K562 (cell line): ENCODE data around the gene FEM1B. TPM values are rescaled to one million over a fixed set of nuclear protein-coding genes. Genes with fewer than 3 reads are reported as not detected.
A peak's percentile ranks its signal among the peaks of the same experiment; 100 is the strongest.

ENCODE experiments used
- ATAC-seq: fragments of 200-7000 bp; cut with Tn5 transposase; 3 replicates; pipeline ENCODE4 v1.9.1; 2020; ENCODE audit warnings: moderate library complexity
- BruUV-seq: library from RNA; stranded (reverse); fragments of 400-500 nt; replicated peaks from 2 replicates; lab custom pipeline; 2021; lab: Mats Ljungman, UMichigan
- CTCF ChIA-PET: fragments of 300-600 bp; formaldehyde crosslinking; extraction: SDS; loops from one replicate; lab custom pipeline; 2021; ENCODE audit warnings: low intra/inter-chr PET ratio; lab: Yijun Ruan, JAX
- POLR2A ChIA-PET: fragments of 300-600, 350-650 bp; sonication (Branson Sonifier 250); formaldehyde crosslinking; extraction: SDS; loops from one replicate; lab custom pipeline; 2021; ENCODE audit warnings: antibody characterized with exemption, inconsistent platforms; lab: Yijun Ruan, JAX
- DNase-seq, 4 experiments: peaks; one replicate each; pipeline versions ENCODE4 v3.0.0 to v3.0.0-alpha.2; 2011 to 2018; ENCODE audit warnings: low spot score in 3 of 4, mixed read lengths in 3 of 4; ENCODE audit errors: extremely low read depth in 1 of 4
- FAIRE-seq: peaks from 2 replicates; lab custom pipeline; 2011; peaks lifted over from hg19 to GRCh38; lab: Jason Lieb, UNC
- H2AFZ ChIP-seq: 2 replicates; pipeline ENCODE4 v1.6.0; 2011; ENCODE audit warnings: low read depth, low read length, control low read depth, inconsistent platforms
- H3K27ac ChIP-seq: fragments of 200-600 bp; 3 replicates; pipeline ENCODE4 v1.8.0; 2011; ENCODE audit warnings: low read depth, mild to moderate bottlenecking, control low read depth, inconsistent platforms, low read length, moderate library complexity, mixed read lengths; ENCODE audit errors: extremely low read depth
- H3K27me3 ChIP-seq, 2 experiments: fragments of 300-600 bp in 1 of 2; 2 replicates in 1 of 2; 3 replicates in 1 of 2; pipeline versions ENCODE4 v1.6.0 to v1.8.0; 2011; ENCODE audit warnings: inconsistent platforms in 2 of 2, low read length in 2 of 2, mild to moderate bottlenecking in 1 of 2, mixed read lengths in 1 of 2, moderate library complexity in 1 of 2; ENCODE audit not compliant: control insufficient read depth in 2 of 2, insufficient read depth in 2 of 2
- H3K36me3 ChIP-seq: fragments of 300-600 bp; 3 replicates; pipeline ENCODE4 v1.8.0; 2011; ENCODE audit warnings: mild to moderate bottlenecking, low read length, inconsistent platforms; ENCODE audit not compliant: control insufficient read depth, insufficient read depth
- H3K4me1 ChIP-seq, 2 experiments: fragments of 200-600 bp in 1 of 2; replicated peaks in 1 of 2; 2 replicates in 1 of 2; 3 replicates in 1 of 2; pipeline versions ENCODE4 v1.5.1 to v1.8.0; 2011; ENCODE audit warnings: inconsistent platforms in 2 of 2, low read length in 2 of 2, mild to moderate bottlenecking in 1 of 2, mixed read lengths in 1 of 2, moderate library complexity in 1 of 2; ENCODE audit not compliant: control insufficient read depth in 2 of 2, insufficient read depth in 2 of 2
- H3K4me2 ChIP-seq: 2 replicates; pipeline ENCODE4 v1.6.1; 2011; ENCODE audit warnings: low read length, control low read depth, inconsistent platforms, mixed read lengths; ENCODE audit not compliant: insufficient read depth
- H3K4me3 ChIP-seq: fragments of 200-600 bp; sonication (generic), shearing (Covaris generic); 2 replicates; pipeline ENCODE4 v1.5.1; 2016; ENCODE audit warnings: control low read depth, inconsistent platforms
- H3K79me2 ChIP-seq: fragments of 200-600 bp; 3 replicates; pipeline ENCODE4 v1.8.0; 2011; ENCODE audit warnings: low read length, inconsistent platforms; ENCODE audit not compliant: control insufficient read depth, insufficient read depth
- H3K9ac ChIP-seq, 2 experiments: 2 replicates each; pipeline versions ENCODE4 v1.6.0 to v1.6.1; 2011; ENCODE audit warnings: low read depth in 2 of 2, low read length in 2 of 2, control low read depth in 1 of 2, inconsistent platforms in 1 of 2, mild to moderate bottlenecking in 1 of 2, mixed read lengths in 1 of 2; ENCODE audit not compliant: insufficient read depth in 1 of 2
- H3K9me1 ChIP-seq: one replicate; pipeline ENCODE4 v1.6.0; 2011; ENCODE audit warnings: inconsistent platforms, mild to moderate bottlenecking, low read length, moderate library complexity; ENCODE audit not compliant: control insufficient read depth, insufficient read depth
- H3K9me3 ChIP-seq: replicated peaks from 2 replicates; pipeline ENCODE4 v1.5.1; 2011; ENCODE audit warnings: low read depth, low read length, inconsistent platforms; ENCODE audit not compliant: control insufficient read depth, insufficient read depth
- H4K20me1 ChIP-seq: replicated peaks from 2 replicates; pipeline ENCODE4 v1.6.1; 2011; ENCODE audit warnings: low read length, inconsistent platforms, mixed read lengths; ENCODE audit not compliant: control insufficient read depth, insufficient read depth
- EP300 ChIP-seq: IDR thresholded peaks from 2 replicates; pipeline ENCODE4 v1.6.1; 2012; ENCODE audit warnings: low read length, improper control_type of control experiment
- HDAC8 ChIP-seq: fragments of 450-650 bp; IDR thresholded peaks from 2 replicates; pipeline ENCODE4 v1.6.1; 2016; ENCODE audit warnings: mild to moderate bottlenecking, missing genetic modification characterization, moderate library complexity, missing compliant biosample characterization
- MBD1 ChIP-seq: fragments of 250-450 bp; sonication (Bioruptor Pico); IDR thresholded peaks from 2 replicates; pipeline ENCODE4 v1.8.0; 2022; ENCODE audit warnings: inconsistent platforms
- RCOR1 ChIP-seq, 2 experiments: IDR thresholded peaks; 2 replicates each; pipeline ENCODE4 v1.6.1; 2012; ENCODE audit warnings: low read depth in 2 of 2, low read length in 2 of 2, borderline replicate concordance in 1 of 2, improper control_type of control experiment in 1 of 2
- USF1 ChIP-seq: sonication (generic); formaldehyde crosslinking; IDR thresholded peaks from 2 replicates; pipeline ENCODE4 v1.9.0; 2022; ENCODE audit warnings: mild to moderate bottlenecking, missing genetic modification reagents
- XRCC5 ChIP-seq: fragments of 200-400 bp; formaldehyde crosslinking; IDR thresholded peaks from 2 replicates; pipeline ENCODE4 v1.6.1; 2017; ENCODE audit warnings: low read depth, mild to moderate bottlenecking, low read length
- ZNF12 ChIP-seq: sonication (generic); formaldehyde crosslinking; IDR thresholded peaks from 2 replicates; pipeline ENCODE4 v1.4.0; 2020; ENCODE audit warnings: mild to moderate bottlenecking, missing genetic modification reagents
- ZNF124 ChIP-seq: sonication (generic); formaldehyde crosslinking; IDR thresholded peaks from 2 replicates; pipeline ENCODE4 v1.8.1; 2022; ENCODE audit warnings: missing genetic modification reagents
- ZNF134 ChIP-seq: fragments of 250-450 bp; sonication (Bioruptor Pico); conservative IDR thresholded peaks from 2 replicates; pipeline ENCODE4 v1.4.0; 2020
- ZNF217 ChIP-seq: sonication (generic); formaldehyde crosslinking; IDR thresholded peaks from 2 replicates; pipeline ENCODE4 v1.8.0; 2022; ENCODE audit warnings: mild to moderate bottlenecking, missing genetic modification reagents
- ZNF431 ChIP-seq: sonication (generic); formaldehyde crosslinking; IDR thresholded peaks from 2 replicates; pipeline ENCODE4 v1.8.0; 2022; ENCODE audit warnings: mild to moderate bottlenecking, missing genetic modification reagents
- WGBS: fragments of 100-300 bp; shearing (Covaris generic); methylation state at CpG from one replicate; pipeline ENCODE4 v1.1.6; 2016; ENCODE audit warnings: low coverage, mixed read lengths; ENCODE audit not compliant: insufficient coverage; ENCODE audit errors: missing lambda C conversion rate; 5-methylcytosine and 5-hydroxymethylcytosine counted together
- in situ Hi-C: fragments of 300-500 bp; cut with MboI; formaldehyde crosslinking; loops from 4 replicates; pipeline ENCODE4 v1.15.0; 2018; ENCODE audit warnings: inconsistent platforms, mixed read lengths
- intact Hi-C: fragments of 100-400 bp; cut with micrococcal nuclease; formaldehyde crosslinking; loops from 2 replicates; pipeline ENCODE4 v1.14.2; 2022
- polyA plus RNA-seq, 8 experiments: library from polyadenylated mRNA; depleted of rRNA in 4 of 8; stranded (reverse) in 5 of 8; unstranded in 3 of 8; fragments of >200 nt; fragmentation: Nextera tagmentation in 2 of 8; fragmentation: Illumina TruSeq in 1 of 8; extraction: Ambion mirVana in 2 of 8; extraction: Trizol in 1 of 8; gene quantifications; 2 replicates each; pipeline versions ENCODE4 v1.2.1 to v1.2.3, GENCODE V29; 2011 to 2014; ENCODE audit warnings: inconsistent platforms in 1 of 8, missing spikeins in 1 of 8
- total RNA-seq, 7 experiments: library from RNA; depleted of rRNA in 6 of 7; stranded (reverse); fragments of >200 nt in 6 of 7; fragmentation: Illumina TruSeq in 2 of 7; extraction: Trizol in 2 of 7; gene quantifications; 2 replicates each; pipeline versions ENCODE4 v1.2.1 to v1.2.3, GENCODE V29; 2011 to 2021; ENCODE audit warnings: low replicate concordance in 1 of 7

FEM1B gene
- total and polyA plus RNA-seq, 9 of the 15 experiments (the other 6 are each of a cell fraction or from before 2014, with no cell fraction given) = 5.9 to 61.6 (median 20.1) TPM

GRCh38 chr15:68228143-68228970 is 49.2 kb upstream of the FEM1B start (continued):
- no peak for TF ChIP-seq USF1 (CRISPR knock-in tag)
- TF ChIP-seq ZNF124 (CRISPR knock-in tag) = no peak
- TF ChIP-seq ZNF431 (CRISPR knock-in tag) = no peak
- TF ChIP-seq ZNF134 (CRISPR knock-in tag) = no peak
- peak in 1 of 2 experiments; percentile 84; a peak in 2 of 4 replicates for TF ChIP-seq RCOR1 (IDR thresholded peaks at IDR 0.05; ENCODE audit: borderline replicate concordance in 1 of 2, low read depth in 2 of 2, low read length in 2 of 2)
- TF ChIP-seq ZNF217 (CRISPR knock-in tag) = no peak

GRCh38 chr15:68228971-68229385 is 48.6 kb upstream of the FEM1B start:
- no peak for FAIRE-seq
- TF ChIP-seq EP300 (no peak), MBD1 (CRISPR knock-in tag) (no peak), ZNF12 (0 out of 2 replicates have a peak, but pooled peaks have one; percentile 52), HDAC8 (tag) (0 out of 2 replicates have a peak, but pooled peaks have one; percentile 61), XRCC5 (no peak)

More at GRCh38 chr15:68228971-68229385, 48.6 kb upstream of the FEM1B start:
- peaks cover 55% of the 10 kb centered on the region for H3K79me2 ChIP-seq
- ATAC-seq (peak; percentile 8), DNase-seq (peak in 1 of 4 experiments; percentile 29)
- H4K20me1 ChIP-seq = peaks cover 18% of the 10 kb centered on the region
- peak overlapping the region; percentile 93 for H3K4me3 ChIP-seq
- 1% methylated on average over 17 of the region's 39 CpGs for WGBS
- H3K9me3 ChIP-seq = no peaks in the 10 kb centered on the region
- POLR2A ChIA-PET = interaction anchor here (0.6 to 2.5 kb wide), 10 partner anchors 9 to 823 kb away, joined by 3 to 18 read pairs (median 3); partner anchors contain the start of gene FEM1B
- peaks cover 34 to 42% of the 10 kb centered on the region in 2 experiments for H3K4me1 ChIP-seq
- peak overlapping the region; percentile 88 to 99 for H3K9ac ChIP-seq
- in situ Hi-C loops (no loop called here), intact Hi-C loops (no loop called here)
- CTCF ChIA-PET = no interaction called here
- H3K27me3 ChIP-seq = no peaks in the 10 kb centered on the region
- no TSS peak for BruUV-seq
- peak overlapping the region; percentile 95 for H3K27ac ChIP-seq
- peaks cover 23% of the 10 kb centered on the region for H3K36me3 ChIP-seq
- H2AFZ ChIP-seq = peak overlapping the region; percentile 91
- peak overlapping the region; percentile 99 for H3K4me2 ChIP-seq
- H3K9me1 ChIP-seq = no peaks in the 10 kb centered on the region
